Glutamatergic neuron (in vitro differentiated cells): ENCODE data around the gene PIK3C2B. TPM values are rescaled to one million over a fixed set of nuclear protein-coding genes. Genes with fewer than 3 reads are reported as not detected.

Experiments
- DNase-seq: peaks from one replicate; pipeline ENCODE4 v3.0.0; 2022
- H3K27ac Mint-ChIP-seq: one replicate; pipeline ENCODE4 v1.8.0; 2020; ENCODE audit warnings: mild to moderate bottlenecking, mixed read lengths, inconsistent platforms; ENCODE audit not compliant: unreplicated experiment
- H3K27me3 Mint-ChIP-seq: one replicate; pipeline ENCODE4 v1.8.0; 2020; ENCODE audit warnings: mild to moderate bottlenecking, moderate library complexity, mixed read lengths, inconsistent platforms; ENCODE audit not compliant: unreplicated experiment
- H3K36me3 Mint-ChIP-seq: one replicate; pipeline ENCODE4 v1.8.0; 2020; ENCODE audit warnings: mild to moderate bottlenecking, mixed read lengths, inconsistent platforms; ENCODE audit not compliant: unreplicated experiment
- H3K4me1 Mint-ChIP-seq: one replicate; pipeline ENCODE4 v1.8.0; 2020; ENCODE audit warnings: mild to moderate bottlenecking, low read depth, mixed read lengths, inconsistent platforms; ENCODE audit not compliant: unreplicated experiment
- H3K4me3 Mint-ChIP-seq: one replicate; pipeline ENCODE4 v1.8.0; 2020; ENCODE audit warnings: mild to moderate bottlenecking, mixed read lengths, inconsistent platforms; ENCODE audit not compliant: unreplicated experiment
- H3K9me3 Mint-ChIP-seq: one replicate; pipeline ENCODE4 v1.8.0; 2020; ENCODE audit warnings: mild to moderate bottlenecking, moderate library complexity, mixed read lengths, inconsistent platforms; ENCODE audit not compliant: unreplicated experiment
- CTCF ChIP-seq: fragments of 200-600 bp; sonication (generic); IDR thresholded peaks from one replicate; pipeline ENCODE4 v1.5.0; 2021; ENCODE audit not compliant: partially characterized antibody, unreplicated experiment
- total RNA-seq: library from RNA; stranded (reverse); fragmentation: NEBNext Ultra II Directional; extraction: Animal tissue kit (Norgen Biotek cat#: 25700); gene quantifications from one replicate; pipeline ENCODE4 v1.2.1, GENCODE V29; 2021; ENCODE audit not compliant: unreplicated experiment

PIK3C2B gene
- total RNA-seq, 1 donor from 2014 or later: 156 TPM

DNA sequence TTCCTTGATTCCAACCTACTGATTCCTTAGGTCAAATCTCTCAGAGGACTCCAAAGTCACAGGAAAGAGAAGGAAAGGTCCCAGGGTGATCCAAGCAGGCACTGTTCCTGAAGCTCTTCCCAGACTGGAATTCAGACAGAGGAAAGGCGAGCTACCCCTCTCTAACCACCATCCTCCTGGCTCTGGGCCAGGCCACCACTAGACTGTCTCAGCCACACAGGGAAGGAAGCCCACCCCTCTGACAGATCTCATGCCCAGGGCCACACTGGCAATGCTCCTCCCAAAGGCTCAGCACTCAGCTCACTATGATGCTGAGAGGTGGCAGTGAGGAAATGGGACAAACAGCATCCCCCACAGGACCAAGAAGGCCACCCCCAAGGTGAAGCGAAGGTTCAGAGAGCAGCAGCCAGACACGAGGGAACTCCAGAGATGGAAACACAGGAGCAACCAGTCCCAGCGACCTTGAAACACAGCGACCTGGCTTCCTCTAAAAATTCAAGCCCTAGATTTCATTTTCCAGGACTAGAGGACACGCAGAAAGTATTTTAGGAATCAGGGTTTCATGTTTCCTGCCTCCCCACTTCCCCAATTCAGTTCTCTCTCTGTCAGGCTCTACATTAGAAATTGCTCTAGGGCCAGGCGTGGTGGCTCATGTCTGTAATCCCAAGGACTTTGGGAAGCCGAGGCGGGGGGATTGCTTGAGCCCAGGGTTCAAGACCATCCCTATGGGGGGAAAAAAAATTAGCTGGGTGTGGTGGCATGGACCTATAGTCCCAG, 18.8 kb downstream of the PIK3C2B start:
- peaks cover 3% of the 10 kb centered on the region for H3K27me3 Mint-ChIP-seq
- H3K9me3 Mint-ChIP-seq: peaks cover 12% of the 10 kb centered on the region
- no peak for DNase-seq
- H3K4me1 Mint-ChIP-seq: peaks cover 53% of the 10 kb centered on the region
- H3K4me3 Mint-ChIP-seq: no peak overlapping the region
- no peak overlapping the region for H3K27ac Mint-ChIP-seq
- H3K36me3 Mint-ChIP-seq: no peaks in the 10 kb centered on the region
- no peak for TF ChIP-seq CTCF

DNA sequence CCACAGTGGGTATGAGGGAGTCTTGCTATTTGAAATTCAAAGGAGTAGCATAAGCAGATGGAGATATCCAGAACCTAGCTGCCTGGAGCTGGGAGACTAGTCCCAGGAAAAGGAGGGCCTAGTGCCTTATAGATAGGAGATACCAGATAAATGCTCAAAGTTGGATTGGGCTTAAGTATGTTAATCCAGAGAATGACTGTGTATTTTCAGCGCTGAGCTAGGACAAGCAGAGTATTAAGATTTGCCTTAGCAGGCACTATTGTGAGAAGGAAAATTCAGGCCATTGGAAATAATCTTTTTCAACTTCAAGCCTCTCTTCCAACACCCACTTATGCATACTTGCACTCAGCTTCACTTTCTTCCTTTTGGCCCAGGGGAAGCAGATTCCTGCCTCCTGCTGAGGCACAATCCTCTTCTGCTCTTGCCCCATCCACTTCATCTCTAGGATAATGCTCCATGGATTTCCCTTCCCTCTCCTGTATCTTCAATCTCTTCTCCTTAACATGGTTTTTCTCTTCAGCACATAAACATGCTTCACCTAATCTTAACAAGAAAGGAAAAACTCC, 21.1 kb downstream of the PIK3C2B start:
- peaks cover 37% of the 10 kb centered on the region for H3K4me1 Mint-ChIP-seq
- peaks cover 16% of the 10 kb centered on the region for H3K36me3 Mint-ChIP-seq
- DNase-seq: no peak
- no peak for TF ChIP-seq CTCF
- no peak overlapping the region for H3K4me3 Mint-ChIP-seq
- peaks cover 2% of the 10 kb centered on the region for H3K27me3 Mint-ChIP-seq
- peaks cover 4% of the 10 kb centered on the region for H3K9me3 Mint-ChIP-seq
- H3K27ac Mint-ChIP-seq: peak overlapping the region; percentile 67

DNA sequence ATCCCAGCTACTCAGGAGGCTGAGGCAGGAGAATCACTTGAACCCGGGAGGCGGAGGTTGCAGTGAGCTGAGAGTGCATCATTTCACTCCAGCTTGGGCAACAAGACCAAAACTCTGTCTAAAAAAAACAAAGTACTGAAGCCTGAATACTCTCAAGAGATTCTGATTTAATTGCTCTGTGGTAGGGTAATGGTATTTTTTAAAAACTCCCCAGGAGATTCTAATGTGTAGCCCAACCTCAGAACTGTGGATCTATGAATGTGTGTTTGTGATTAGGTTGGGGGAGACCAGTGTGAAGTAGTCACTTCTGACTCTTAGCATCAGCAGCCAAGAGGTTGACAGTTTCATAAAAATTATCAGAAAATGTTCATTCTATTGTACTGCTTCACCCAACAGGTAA, 21.9 kb downstream of the PIK3C2B start:
- no peak overlapping the region for H3K4me3 Mint-ChIP-seq
- peaks cover 5% of the 10 kb centered on the region for H3K27me3 Mint-ChIP-seq
- H3K27ac Mint-ChIP-seq: no peak overlapping the region
- H3K4me1 Mint-ChIP-seq: peaks cover 31% of the 10 kb centered on the region
- peaks cover 16% of the 10 kb centered on the region for H3K36me3 Mint-ChIP-seq
- no peak for DNase-seq
- H3K9me3 Mint-ChIP-seq: peaks cover 4% of the 10 kb centered on the region
- no peak for TF ChIP-seq CTCF

DNA sequence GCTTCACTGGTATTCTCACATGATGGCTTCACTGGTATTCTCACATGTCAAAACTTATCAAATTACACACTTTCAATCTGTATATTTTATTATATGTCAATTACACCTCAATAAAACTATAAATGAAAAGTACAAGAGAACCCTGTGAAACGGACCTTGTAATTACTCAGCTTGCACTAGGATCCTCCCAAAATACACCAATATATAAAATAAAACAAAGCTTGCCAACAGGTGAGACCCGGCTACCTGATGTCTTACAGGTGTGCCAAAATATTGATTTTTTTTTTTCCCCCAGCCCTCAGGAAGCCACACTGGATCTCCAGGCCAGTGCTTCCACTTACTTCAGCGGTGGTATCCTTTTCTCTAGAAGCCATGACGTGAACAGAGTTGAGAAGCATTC, 22.9 kb downstream of the PIK3C2B start:
- H3K4me3 Mint-ChIP-seq: no peak overlapping the region
- no peak for TF ChIP-seq CTCF
- H3K27me3 Mint-ChIP-seq: peaks cover 6% of the 10 kb centered on the region
- peaks cover 26% of the 10 kb centered on the region for H3K4me1 Mint-ChIP-seq
- no peak overlapping the region for H3K27ac Mint-ChIP-seq
- no peak for DNase-seq
- peaks cover 4% of the 10 kb centered on the region for H3K9me3 Mint-ChIP-seq
- peaks cover 16% of the 10 kb centered on the region for H3K36me3 Mint-ChIP-seq

DNA sequence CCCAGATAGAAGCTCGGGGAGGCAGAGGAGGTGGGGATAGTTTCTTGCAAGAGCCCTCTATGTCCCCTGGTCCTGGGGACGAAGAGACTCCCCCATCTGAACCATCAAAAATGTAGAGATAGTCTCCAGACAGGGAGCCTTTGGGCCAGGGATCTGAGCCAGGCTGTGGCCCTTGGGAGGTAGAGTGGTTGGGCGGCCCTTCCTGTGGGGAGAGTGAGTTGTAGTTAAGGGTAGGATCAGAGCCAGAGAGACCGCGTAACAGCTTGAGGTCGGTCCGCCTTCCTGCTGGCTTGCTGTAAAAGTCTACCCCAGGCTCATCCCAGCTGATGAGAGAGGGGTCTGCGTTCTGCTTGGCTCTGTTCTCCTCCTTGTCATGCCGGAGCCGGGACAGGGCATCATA, 25.3 kb downstream of the PIK3C2B start:
- H3K36me3 Mint-ChIP-seq: peaks cover 21% of the 10 kb centered on the region

More for the DNA sequence above, 25.3 kb downstream of the PIK3C2B start:
- Mint-ChIP-seq H3K27ac (no peak overlapping the region), H3K4me3 (no peak overlapping the region), H3K4me1 (peaks cover 36% of the 10 kb centered on the region), H3K27me3 (peaks cover 13% of the 10 kb centered on the region), H3K9me3 (peaks cover 10% of the 10 kb centered on the region)
- TF ChIP-seq CTCF: no peak
- no peak for DNase-seq
